NOMO-1 treated with dmso at 0.1 percent for 144 hours (cell line): ENCODE data around the gene ZNF345.

Experiments
- DNase-seq: peaks from one replicate; lab custom pipeline; 2025; ENCODE audit not compliant: unreplicated experiment; lab: John Stamatoyannopoulos, UW

ZNF345 gene

DNA sequence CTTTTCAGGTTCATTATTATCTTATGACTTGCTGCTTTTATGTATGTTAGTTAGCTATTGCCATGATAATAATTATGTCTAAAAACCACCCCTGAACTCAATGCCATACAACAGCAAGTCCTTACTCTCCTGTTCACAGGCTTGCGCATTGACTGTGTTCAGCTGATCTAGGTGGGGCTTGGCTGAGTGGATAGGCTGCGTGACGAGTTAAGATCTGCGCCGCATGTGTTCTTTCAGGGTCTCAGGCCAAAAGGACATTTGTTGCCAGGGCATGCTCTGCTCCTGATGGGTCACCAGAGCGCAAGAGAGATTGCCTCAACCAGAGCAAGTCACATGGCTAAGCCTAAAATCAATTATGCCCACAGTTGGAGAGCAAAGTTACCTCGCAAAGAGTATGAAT is 66.3 kb downstream of the ZNF345 start:
- DNase-seq, result no peak

DNA sequence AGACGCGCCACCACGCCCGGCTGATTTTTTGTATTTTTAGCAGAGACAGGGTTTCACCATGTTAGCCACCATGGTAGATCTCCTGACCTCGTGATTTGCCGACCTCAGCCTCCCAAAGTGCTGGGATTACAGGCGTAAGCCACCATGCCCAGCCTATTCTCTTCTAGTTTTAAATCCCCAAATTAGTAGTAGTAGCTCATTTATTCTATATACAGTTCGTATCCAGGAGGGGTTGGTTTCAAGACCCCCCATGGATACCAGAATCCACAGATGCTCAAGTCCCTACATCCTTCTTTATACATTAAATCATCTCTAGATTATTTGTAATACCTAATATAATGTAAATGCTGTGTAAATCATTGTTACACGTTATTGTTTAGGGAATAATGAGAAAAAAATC is 67.4 kb downstream of the ZNF345 start:
- no peak for DNase-seq
